Measurements from ENCODE around the gene MEI1. TPM values are rescaled to one million over a fixed set of nuclear protein-coding genes. Genes with fewer than 3 reads are reported as not detected.

MEI1 gene
- total RNA-seq, 5 donors from 2014 or later (not counting 1 experiment from before 2014, with no cell fraction given): 52.7 to 89.2 (median 72.9) TPM

DNA sequence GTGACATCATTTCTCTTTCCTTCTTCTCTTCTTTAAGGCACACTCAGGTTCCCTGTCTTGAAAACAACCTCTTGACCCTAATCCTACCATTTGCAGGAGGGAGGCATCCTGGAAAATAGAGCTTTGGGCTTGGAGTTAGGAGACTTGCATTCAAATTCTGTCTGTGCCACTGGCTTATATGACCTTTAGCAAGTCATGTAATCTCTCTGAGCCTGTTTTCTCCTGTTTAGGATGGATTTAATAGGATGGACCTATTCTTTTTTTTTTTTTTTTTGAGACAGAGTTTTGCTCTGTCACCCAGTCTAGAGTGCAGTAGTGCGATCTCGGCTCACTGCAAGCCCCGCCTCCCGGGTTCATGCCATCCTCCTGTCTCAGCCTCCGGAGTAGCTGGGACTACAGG is 76.0 kb downstream of the MEI1 start:
- CTCF ChIA-PET: interaction anchor here (0.6 to 0.8 kb wide), 2 partner anchors 28 to 198 kb away, joined by 3 read pairs; no protein-coding TSS in a partner anchor
- H3K27ac Mint-ChIP-seq: no peak overlapping the region
- no peak overlapping the region for H3K4me3 ChIP-seq (ENCODE audit: control insufficient read depth in 1 of 2, extremely low read depth in 1 of 2, low read length in 1 of 2)
- no peaks in the 10 kb centered on the region for H3K9me3 ChIP-seq
- POLR2A ChIA-PET: no interaction called here
- no peaks in the 10 kb centered on the region for H3K9me3 Mint-ChIP-seq
- no peaks in the 10 kb centered on the region for H3K27me3 Mint-ChIP-seq
- H3K4me1 Mint-ChIP-seq: peaks cover 14 to 21% (median 19%) of the 10 kb centered on the region in 3 donors
- H3K4me1 ChIP-seq (ENCODE audit: control insufficient read depth in 1 of 2, extremely low read depth in 1 of 2, insufficient read depth in 2 of 2, low read length in 2 of 2): peaks cover 7 to 8% of the 10 kb centered on the region in 2 experiments
- ATAC-seq (replicated peaks in 1 of 4) (no peak), DNase-seq (no peak)
- 94% methylated on average over 5 of the region's 5 CpGs for WGBS (ENCODE audit: insufficient coverage)
- H3K4me3 Mint-ChIP-seq: no peak overlapping the region
- H3K36me3 ChIP-seq (ENCODE audit: control insufficient read depth in 2 of 2, extremely low read depth in 1 of 2, insufficient read depth in 1 of 2, low read length in 1 of 2): no peaks in the 10 kb centered on the region
- H3K27me3 ChIP-seq (replicated peaks in 1 of 2; ENCODE audit: control insufficient read depth in 2 of 2, extremely low read depth in 1 of 2, insufficient read depth in 2 of 2, low read length in 1 of 2): peaks cover 0 to 13% of the 10 kb centered on the region in 2 experiments
- H3K27ac ChIP-seq (ENCODE audit: low read length): no peak overlapping the region
- H3K36me3 Mint-ChIP-seq: peaks cover 3% of the 10 kb centered on the region

DNA sequence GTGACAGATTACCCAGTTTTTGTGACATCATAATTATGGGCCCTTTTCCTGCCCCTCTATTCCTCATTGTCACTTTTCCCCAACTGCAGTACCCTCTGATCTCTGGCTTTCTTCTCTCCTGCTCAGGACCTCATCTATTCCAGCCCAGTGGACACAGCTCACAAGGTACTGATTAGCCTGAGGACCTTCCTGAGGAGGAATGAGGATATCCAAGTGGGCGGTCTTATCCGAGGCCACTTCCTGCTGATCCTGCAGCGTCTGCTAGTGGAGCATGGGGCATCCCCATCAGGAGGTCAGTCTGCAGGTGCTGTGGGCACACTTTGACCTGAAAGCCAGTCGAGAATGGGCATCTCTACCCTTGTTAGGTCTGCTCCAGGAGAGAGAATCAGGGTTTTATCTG is 76.7 kb downstream of the MEI1 start:
- Mint-ChIP-seq H3K9me3 (no peaks in the 10 kb centered on the region), H3K4me3 (no peak overlapping the region), H3K36me3 (peaks cover 3% of the 10 kb centered on the region), H3K4me1 (peaks cover 19 to 27% (median 26%) of the 10 kb centered on the region in 3 donors), H3K27me3 (no peaks in the 10 kb centered on the region), H3K27ac (no peak overlapping the region)
- CTCF ChIA-PET: interaction anchor here in 1 of 2 donors (0.8 kb wide), 1 partner anchor 199 kb away, joined by 3 read pairs; no protein-coding TSS in a partner anchor
- WGBS (ENCODE audit: insufficient coverage): 75% methylated on average over 3 of the region's 4 CpGs
- no peak for DNase-seq
- Histone ChIP-seq H3K4me1 (ENCODE audit: control insufficient read depth in 1 of 2, extremely low read depth in 1 of 2, insufficient read depth in 2 of 2, low read length in 2 of 2) (peaks cover 14 to 15% of the 10 kb centered on the region in 2 experiments), H3K27me3 (replicated peaks in 1 of 2; ENCODE audit: control insufficient read depth in 2 of 2, extremely low read depth in 1 of 2, insufficient read depth in 2 of 2, low read length in 1 of 2) (peaks cover 0 to 13% of the 10 kb centered on the region in 2 experiments), H3K27ac (ENCODE audit: low read length) (no peak overlapping the region), H3K9me3 (no peaks in the 10 kb centered on the region), H3K36me3 (ENCODE audit: control insufficient read depth in 2 of 2, extremely low read depth in 1 of 2, insufficient read depth in 1 of 2, low read length in 1 of 2) (no peaks in the 10 kb centered on the region), H3K4me3 (ENCODE audit: control insufficient read depth in 1 of 2, extremely low read depth in 1 of 2, low read length in 1 of 2) (no peak overlapping the region)
- no peak for ATAC-seq (replicated peaks in 1 of 4)
- POLR2A ChIA-PET: interaction anchor here in 1 of 2 donors (0.5 kb wide), 1 partner anchor 27 kb away, joined by 5 read pairs; no protein-coding TSS in a partner anchor

DNA sequence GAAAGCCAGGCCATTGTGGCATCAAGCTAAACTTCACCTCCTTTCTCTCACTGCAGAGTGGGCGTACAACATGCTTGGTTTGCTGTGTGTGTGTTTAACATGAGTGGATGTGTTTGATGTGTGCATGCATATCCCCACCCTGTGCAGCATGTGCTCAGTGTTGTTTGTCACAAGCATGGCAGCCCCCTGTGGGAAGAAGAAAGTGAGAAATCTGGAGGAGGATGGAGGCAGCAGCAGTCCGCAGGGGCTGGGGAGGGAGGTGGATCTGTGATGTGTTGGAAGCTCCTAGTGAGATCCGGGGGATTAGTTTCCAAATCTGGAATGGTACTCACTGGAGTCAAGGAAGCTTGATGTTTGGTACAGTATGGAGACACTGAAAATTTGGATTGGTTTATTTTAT is 77.1 kb downstream of the MEI1 start:
- Histone ChIP-seq H3K9me3 (no peaks in the 10 kb centered on the region), H3K4me3 (ENCODE audit: control insufficient read depth in 1 of 2, extremely low read depth in 1 of 2, low read length in 1 of 2) (no peak overlapping the region), H3K27ac (ENCODE audit: low read length) (no peak overlapping the region), H3K4me1 (ENCODE audit: control insufficient read depth in 1 of 2, extremely low read depth in 1 of 2, insufficient read depth in 2 of 2, low read length in 2 of 2) (peaks cover 15 to 16% of the 10 kb centered on the region in 2 experiments), H3K36me3 (ENCODE audit: control insufficient read depth in 2 of 2, extremely low read depth in 1 of 2, insufficient read depth in 1 of 2, low read length in 1 of 2) (no peaks in the 10 kb centered on the region), H3K27me3 (replicated peaks in 1 of 2; ENCODE audit: control insufficient read depth in 2 of 2, extremely low read depth in 1 of 2, insufficient read depth in 2 of 2, low read length in 1 of 2) (peaks cover 0 to 13% of the 10 kb centered on the region in 2 experiments)
- H3K4me1 Mint-ChIP-seq: peaks cover 22 to 30% (median 29%) of the 10 kb centered on the region in 3 donors
- WGBS (ENCODE audit: insufficient coverage): 75% methylated on average over 1 of the region's 3 CpGs
- H3K4me3 Mint-ChIP-seq: no peak overlapping the region
- peak overlapping the region; percentile 31 for H3K27ac Mint-ChIP-seq
- H3K9me3 Mint-ChIP-seq: no peaks in the 10 kb centered on the region
- POLR2A ChIA-PET: interaction anchor here in 1 of 2 donors (0.5 kb wide), 1 partner anchor 27 kb away, joined by 5 read pairs; no protein-coding TSS in a partner anchor
- CTCF ChIA-PET: interaction anchor here (0.6 to 0.8 kb wide), 3 partner anchors 20 to 199 kb away, joined by 3 to 5 read pairs (median 3); no protein-coding TSS in a partner anchor
- DNase-seq (no peak), ATAC-seq (replicated peaks in 1 of 4) (no peak)
- peaks cover 3% of the 10 kb centered on the region for H3K36me3 Mint-ChIP-seq
- no peaks in the 10 kb centered on the region for H3K27me3 Mint-ChIP-seq

DNA sequence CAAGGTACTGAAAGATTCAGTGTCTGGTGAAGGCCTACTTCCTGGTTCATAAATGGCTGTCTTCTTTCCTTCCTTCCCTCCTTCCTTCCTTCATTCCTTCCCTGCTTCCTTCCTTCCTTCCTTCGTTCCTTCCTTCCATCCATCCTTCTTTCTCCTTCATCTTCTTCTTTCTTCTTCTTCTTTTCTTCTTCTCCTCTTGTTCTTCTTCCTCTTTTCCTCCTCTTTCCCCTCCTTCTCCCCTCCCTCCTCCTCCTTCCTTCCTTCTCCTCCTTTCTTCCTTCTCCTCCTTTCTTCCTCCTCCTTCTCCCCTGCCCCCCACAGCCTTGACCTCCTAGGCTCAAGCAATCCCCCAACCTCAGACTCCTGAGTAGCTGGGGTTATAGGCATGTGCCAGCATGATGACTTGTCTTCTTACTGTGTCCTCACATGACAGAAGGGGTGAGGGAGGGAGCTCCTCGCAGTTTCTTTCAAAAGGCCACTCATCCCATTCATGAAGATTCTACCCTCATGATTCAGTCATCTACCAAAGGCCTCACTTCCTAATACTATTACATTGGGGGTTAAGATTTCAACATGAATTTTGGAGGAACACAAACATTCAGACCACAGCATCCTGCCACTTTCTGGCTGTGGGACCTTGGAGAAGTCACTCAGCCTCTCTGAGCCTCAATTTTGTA is 78.6 kb downstream of the MEI1 start:
- WGBS (ENCODE audit: insufficient coverage): 94% methylated on average over 1 of the region's 2 CpGs

DNA sequence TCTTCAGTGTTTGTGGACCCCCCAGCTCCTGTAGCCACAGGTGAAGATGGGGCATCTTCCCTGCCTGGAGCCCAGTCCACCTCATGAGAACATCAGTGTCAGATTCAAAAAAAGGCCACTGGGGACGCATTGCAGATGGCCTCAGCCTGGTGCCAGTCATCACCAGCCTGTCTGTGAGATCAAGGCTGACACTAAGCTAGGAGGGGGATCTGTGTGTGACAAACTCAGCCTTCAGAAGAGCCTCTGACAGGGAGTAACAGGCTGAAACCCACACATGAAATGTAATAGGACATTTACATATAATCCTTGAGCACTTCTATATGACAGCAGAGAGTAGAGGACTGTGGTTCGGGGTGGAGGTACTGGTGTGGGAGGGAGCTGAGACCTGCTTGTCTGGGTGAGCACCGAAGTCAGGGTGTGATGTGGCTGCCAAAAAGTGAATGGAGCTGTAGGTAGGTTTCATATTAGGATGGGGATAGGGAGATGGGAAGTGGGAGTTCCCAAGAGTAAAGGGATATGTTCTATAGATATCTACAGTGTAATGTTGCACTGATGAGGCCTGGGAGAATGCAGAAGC is 80.7 kb downstream of the MEI1 start:
- H3K4me3 Mint-ChIP-seq: peak overlapping the region; percentile 66 to 90 (median 84)

More for the DNA sequence above, 78.6 kb downstream of the MEI1 start:
- Histone ChIP-seq H3K4me1 (ENCODE audit: control insufficient read depth in 1 of 2, extremely low read depth in 1 of 2, insufficient read depth in 2 of 2, low read length in 2 of 2) (peaks cover 27 to 32% of the 10 kb centered on the region in 2 experiments), H3K27me3 (replicated peaks in 1 of 2; ENCODE audit: control insufficient read depth in 2 of 2, extremely low read depth in 1 of 2, insufficient read depth in 2 of 2, low read length in 1 of 2) (peaks cover 0 to 9% of the 10 kb centered on the region in 2 experiments), H3K27ac (ENCODE audit: low read length) (no peak overlapping the region), H3K9me3 (no peaks in the 10 kb centered on the region), H3K4me3 (ENCODE audit: control insufficient read depth in 1 of 2, extremely low read depth in 1 of 2, low read length in 1 of 2) (no peak overlapping the region), H3K36me3 (ENCODE audit: control insufficient read depth in 2 of 2, extremely low read depth in 1 of 2, insufficient read depth in 1 of 2, low read length in 1 of 2) (no peaks in the 10 kb centered on the region)
- ATAC-seq (replicated peaks in 1 of 4) (no peak), DNase-seq (no peak)
- no peaks in the 10 kb centered on the region for H3K27me3 Mint-ChIP-seq
- H3K27ac Mint-ChIP-seq: peak overlapping the region; percentile 39 to 44
- peaks cover 3% of the 10 kb centered on the region for H3K36me3 Mint-ChIP-seq
- no peaks in the 10 kb centered on the region for H3K9me3 Mint-ChIP-seq
- H3K4me3 Mint-ChIP-seq: no peak overlapping the region
- ChIA-PET POLR2A (interaction anchor here in 1 of 2 donors (0.6 kb wide), 1 partner anchor 89 kb away, joined by 13 read pairs; no protein-coding TSS in a partner anchor), CTCF (interaction anchor here in 1 of 2 donors (0.6 to 1.0 kb wide), 2 partner anchors 118 to 163 kb away, joined by 3 to 4 read pairs; no protein-coding TSS in a partner anchor)
- peaks cover 36 to 45% (median 41%) of the 10 kb centered on the region in 3 donors for H3K4me1 Mint-ChIP-seq

More for the DNA sequence above, 80.7 kb downstream of the MEI1 start:
- 20% methylated on average over 2 of the region's 3 CpGs for WGBS (ENCODE audit: insufficient coverage)
- Mint-ChIP-seq H3K4me1 (peaks cover 49 to 58% (median 56%) of the 10 kb centered on the region in 3 donors), H3K36me3 (peaks cover 8% of the 10 kb centered on the region), H3K9me3 (no peaks in the 10 kb centered on the region), H3K27ac (peak overlapping the region; percentile 100), H3K27me3 (no peaks in the 10 kb centered on the region)
- no peak overlapping the region for H3K4me3 ChIP-seq (ENCODE audit: control insufficient read depth in 1 of 2, extremely low read depth in 1 of 2, low read length in 1 of 2)
- ATAC-seq (replicated peaks in 1 of 4) (no peak), DNase-seq (peak in 2 of 35 experiments; percentile 13 to 28)
- peaks cover 0 to 9% of the 10 kb centered on the region in 2 donors for H3K36me3 ChIP-seq (ENCODE audit: control insufficient read depth in 2 of 2, extremely low read depth in 1 of 2, insufficient read depth in 1 of 2, low read length in 1 of 2)
- H3K27me3 ChIP-seq (replicated peaks in 1 of 2; ENCODE audit: control insufficient read depth in 2 of 2, extremely low read depth in 1 of 2, insufficient read depth in 2 of 2, low read length in 1 of 2): peaks cover 0 to 9% of the 10 kb centered on the region in 2 experiments
- ChIA-PET POLR2A (interaction anchor here (0.6 to 5.0 kb wide), 11 partner anchors 10 to 657 kb away, joined by 3 to 81 read pairs (median 4); partner anchors contain the start of genes CCDC134 (in 2 of the 2) and SREBF2 (in 2 of the 2)), CTCF (interaction anchor here (0.9 to 3.7 kb wide), 8 partner anchors 20 to 113 kb away, joined by 3 to 46 read pairs (median 11); partner anchors contain the start of genes CCDC134 (in 2 of the 2) and MEI1 (in 1 of the 2))
- no peaks in the 10 kb centered on the region for H3K9me3 ChIP-seq
- peak overlapping the region; percentile 95 for H3K27ac ChIP-seq (ENCODE audit: low read length)
- H3K4me1 ChIP-seq (ENCODE audit: control insufficient read depth in 1 of 2, extremely low read depth in 1 of 2, insufficient read depth in 2 of 2, low read length in 2 of 2): peaks cover 27 to 47% of the 10 kb centered on the region in 2 experiments
